AG09309 (cell line): ENCODE results near the gene CCDC30.

Source experiments
- DNase-seq: peaks from one replicate; pipeline ENCODE4 v3.0.0-alpha.2; 2010; ENCODE audit warnings: low read depth
- H3K4me3 ChIP-seq: 2 replicates; pipeline ENCODE4 v1.5.1; 2011; ENCODE audit warnings: mild to moderate bottlenecking, low read depth, low read length, moderate library complexity; ENCODE audit not compliant: control insufficient read depth
- TF ChIP-seq, protein P1 (sequence below): IDR thresholded peaks from 2 replicates; pipeline ENCODE4 v1.5.1; 2011; ENCODE audit warnings: mild to moderate bottlenecking, low read depth, low read length, inconsistent platforms; ENCODE audit not compliant: insufficient read depth, control insufficient read depth; ENCODE audit errors: missing control alignments

The CCDC30 gene

DNA sequence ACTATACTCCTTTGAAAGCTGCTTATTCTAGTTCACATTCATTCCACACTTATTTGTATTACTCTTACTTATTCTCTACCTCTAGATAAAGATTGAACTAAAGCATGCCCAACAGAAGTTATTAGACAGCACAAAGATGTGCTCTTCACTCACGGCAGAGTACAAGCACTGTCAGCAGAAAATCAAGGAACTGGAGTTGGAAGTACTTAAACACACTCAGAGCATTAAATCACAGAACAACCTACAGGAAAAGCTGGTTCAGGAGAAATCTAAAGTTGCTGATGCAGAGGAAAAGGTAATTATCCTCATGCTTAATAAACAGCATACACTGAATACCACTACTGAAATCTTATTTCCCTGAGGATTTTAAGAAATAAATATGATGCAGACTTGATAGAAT is 113.8 kb downstream of the CCDC30 start:
- no peak overlapping the region for H3K4me3 ChIP-seq
- TF ChIP-seq, protein P1, sequence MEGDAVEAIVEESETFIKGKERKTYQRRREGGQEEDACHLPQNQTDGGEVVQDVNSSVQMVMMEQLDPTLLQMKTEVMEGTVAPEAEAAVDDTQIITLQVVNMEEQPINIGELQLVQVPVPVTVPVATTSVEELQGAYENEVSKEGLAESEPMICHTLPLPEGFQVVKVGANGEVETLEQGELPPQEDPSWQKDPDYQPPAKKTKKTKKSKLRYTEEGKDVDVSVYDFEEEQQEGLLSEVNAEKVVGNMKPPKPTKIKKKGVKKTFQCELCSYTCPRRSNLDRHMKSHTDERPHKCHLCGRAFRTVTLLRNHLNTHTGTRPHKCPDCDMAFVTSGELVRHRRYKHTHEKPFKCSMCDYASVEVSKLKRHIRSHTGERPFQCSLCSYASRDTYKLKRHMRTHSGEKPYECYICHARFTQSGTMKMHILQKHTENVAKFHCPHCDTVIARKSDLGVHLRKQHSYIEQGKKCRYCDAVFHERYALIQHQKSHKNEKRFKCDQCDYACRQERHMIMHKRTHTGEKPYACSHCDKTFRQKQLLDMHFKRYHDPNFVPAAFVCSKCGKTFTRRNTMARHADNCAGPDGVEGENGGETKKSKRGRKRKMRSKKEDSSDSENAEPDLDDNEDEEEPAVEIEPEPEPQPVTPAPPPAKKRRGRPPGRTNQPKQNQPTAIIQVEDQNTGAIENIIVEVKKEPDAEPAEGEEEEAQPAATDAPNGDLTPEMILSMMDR: no peak
- DNase-seq: no peak

- no peak overlapping the region for H3K4me3 ChIP-seq
- TF ChIP-seq, protein P1: no peak
Observed at GRCh38 chr1:42586016-42586415, 122.9 kb downstream of the CCDC30 start.

DNA sequence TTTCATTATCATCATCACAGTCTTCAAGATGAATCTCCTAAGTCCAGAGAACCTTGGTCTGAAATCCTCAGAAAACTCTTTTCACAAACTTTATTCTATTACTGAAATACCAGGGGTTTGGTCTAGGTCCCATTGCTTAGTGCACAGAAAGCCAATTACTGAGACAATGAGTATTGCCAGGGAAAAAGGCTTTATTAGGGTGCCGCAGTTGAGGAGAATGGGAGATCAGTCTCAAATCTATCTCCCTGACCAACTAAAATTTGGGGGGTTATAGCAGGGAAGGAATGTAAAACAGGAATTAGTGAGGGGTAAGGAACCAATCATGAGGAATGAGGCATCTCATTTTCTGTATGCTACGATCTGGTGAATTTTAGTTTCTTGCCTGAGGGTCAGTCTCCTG is 124.7 kb downstream of the CCDC30 start:
- no peak for DNase-seq
- no peak overlapping the region for H3K4me3 ChIP-seq
- TF ChIP-seq, protein P1: no peak

More at GRCh38 chr1:42586016-42586415, 122.9 kb downstream of the CCDC30 start:
- no peak for DNase-seq

DNA sequence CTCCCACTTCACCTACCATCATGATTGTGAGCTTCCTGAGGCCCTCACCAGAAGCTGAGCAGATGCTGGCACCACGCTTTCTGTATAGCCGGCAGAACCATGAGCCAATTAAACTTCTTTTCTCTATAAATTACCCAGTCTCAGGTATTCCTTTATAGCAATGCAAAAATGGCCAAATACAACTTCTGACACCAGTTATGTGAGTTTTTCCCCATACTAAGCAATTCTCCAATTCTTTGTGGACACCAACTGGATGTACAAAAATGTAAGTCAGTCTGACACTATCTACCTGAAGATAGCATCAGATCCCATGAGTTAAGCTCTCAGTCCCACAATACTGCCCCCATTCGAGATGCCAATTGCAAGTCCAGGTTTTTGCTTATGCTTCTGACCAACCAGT is 129.7 kb downstream of the CCDC30 start:
- H3K4me3 ChIP-seq: no peak overlapping the region
- DNase-seq: no peak
- TF ChIP-seq, protein P1: no peak

GRCh38 chr1:42593486-42594100 is 130.5 kb downstream of the CCDC30 start:
- H3K4me3 ChIP-seq: no peak overlapping the region
- no peak for DNase-seq
- TF ChIP-seq, protein P1: no peak

DNA sequence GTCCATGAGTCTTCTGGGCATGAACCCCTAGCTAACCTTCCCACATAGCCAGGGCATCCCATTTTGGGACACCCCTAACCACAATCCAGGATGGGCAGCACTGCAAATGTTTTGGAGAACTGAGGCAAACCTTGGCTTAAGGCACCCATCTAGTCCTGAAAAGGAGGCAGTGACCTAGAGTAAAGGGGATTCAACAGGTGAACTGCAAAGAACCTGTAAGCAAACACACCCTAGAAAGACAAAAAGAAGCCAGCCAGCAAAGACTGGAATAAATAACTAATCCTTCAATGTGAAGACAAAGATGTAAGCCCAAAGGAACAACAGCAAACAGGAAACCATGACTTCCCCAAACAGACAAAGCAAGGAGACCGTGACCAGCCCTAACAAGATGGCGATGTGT is 138.4 kb downstream of the CCDC30 start:
- H3K4me3 ChIP-seq: no peak overlapping the region
- TF ChIP-seq, protein P1: no peak
- DNase-seq: no peak

DNA sequence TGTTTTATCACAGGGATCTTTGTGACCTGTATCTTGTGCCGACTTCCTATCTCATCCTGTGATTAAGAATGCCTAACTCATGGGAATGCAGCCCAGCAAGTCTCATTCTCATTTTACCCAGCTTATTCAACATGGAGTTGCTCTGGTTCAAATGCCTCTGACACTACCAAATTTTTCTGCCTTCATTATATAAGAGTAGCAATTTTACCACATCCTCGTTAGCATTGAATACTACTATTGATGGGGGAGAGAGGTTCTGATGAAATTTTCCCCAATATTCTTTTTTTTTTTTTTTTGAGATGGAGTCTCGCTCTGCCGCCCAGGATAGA is 150.7 kb downstream of the CCDC30 start:
- no peak for DNase-seq
- TF ChIP-seq, protein P1: no peak
- H3K4me3 ChIP-seq: no peak overlapping the region
